ENCODE results near the gene EMC9.

The EMC9 gene

DNA sequence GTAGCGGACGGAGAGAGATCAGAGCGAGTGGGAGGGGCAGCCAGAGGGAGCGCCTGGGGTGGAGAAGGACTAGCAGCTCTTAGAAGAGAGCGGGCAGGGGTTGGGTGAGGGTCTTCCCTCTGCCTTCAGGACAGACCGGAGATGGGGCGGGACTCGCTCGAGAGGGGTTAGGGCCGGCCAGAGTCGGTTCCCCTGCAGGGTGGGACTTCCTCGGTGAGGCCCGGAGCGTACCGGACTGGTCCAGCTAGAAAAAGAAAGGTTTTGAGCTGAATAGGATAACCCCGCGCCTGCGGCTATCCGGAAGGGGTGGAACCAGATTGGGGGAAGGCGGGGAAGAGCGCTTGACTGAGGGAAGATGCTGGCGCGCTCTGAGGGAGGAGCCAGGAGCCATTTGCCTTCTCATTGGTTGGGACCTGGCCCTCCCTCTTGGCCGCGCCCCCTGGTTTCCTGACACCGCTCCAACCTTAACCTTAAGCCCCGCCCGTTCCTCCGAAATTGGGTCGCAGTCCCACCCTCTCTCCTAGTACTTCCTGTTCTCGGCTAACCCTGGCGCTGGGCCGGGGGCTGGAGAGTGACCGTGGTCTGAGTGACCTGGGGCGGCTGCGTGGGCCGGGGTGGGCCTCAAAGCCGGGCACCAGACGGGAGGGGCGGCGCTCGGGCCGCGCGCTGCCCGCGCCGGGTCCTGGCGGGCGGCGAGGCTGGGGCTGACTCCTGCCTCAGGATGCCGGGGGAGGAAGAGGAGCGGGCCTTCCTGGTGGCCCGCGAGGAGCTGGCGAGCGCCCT lies 5.8 kb upstream of the EMC9 start, which contains the start of gene RNF31:
Gene RNF31 (plus strand): TSS at position 521 of the 783 bp plus-strand sequence. CDS start 201 bp downstream, at position 722.
- peak; percentile 90 for DNase-seq

- DNase-seq = peak; percentile 71
These were observed 5.1 kb upstream of the EMC9 start, which contains the start of gene PSME2 for GRCh38 chr14:24146453-24146977. Gene PSME2 (minus strand): TSS chr14:24146610. CDS start chr14:24146581, 29 bp downstream.

DNA sequence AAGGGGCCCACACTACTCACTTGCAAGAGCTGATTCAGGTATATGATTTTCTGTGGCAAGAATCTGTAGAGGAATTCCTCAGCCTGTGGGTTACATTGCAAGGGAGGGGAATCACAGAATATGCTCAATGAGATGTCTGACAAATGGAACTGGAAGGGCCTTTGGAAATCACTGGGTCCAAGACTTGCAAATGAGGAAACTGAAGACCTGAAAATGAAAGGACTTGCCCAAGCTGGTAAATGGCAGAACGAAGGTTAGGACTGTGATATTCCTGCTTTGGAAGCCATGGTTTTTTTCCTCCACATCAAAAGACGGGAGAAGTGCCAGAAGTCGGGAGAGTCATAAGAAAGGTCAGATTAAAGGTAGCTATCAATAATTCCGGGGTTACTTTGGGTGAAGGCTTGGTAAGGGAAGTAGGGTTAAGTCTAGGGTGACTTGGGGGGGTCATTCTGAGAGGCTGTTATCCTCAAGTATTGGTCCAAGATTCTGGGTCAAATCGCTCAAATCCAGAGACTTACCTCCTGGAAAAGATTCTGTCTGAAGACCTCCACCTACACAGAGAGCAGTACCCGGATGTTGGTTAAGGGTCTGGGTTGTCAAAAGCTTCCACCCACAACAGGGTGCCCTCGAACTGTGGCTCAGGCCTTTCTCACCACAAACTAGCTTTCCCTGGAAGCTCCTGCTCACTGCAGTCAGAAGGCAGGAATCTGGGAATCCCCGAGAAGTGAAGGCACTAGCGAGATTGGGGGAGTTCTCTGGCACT lies 4.5 kb upstream of the EMC9 start:
- DNase-seq = no peak

DNA sequence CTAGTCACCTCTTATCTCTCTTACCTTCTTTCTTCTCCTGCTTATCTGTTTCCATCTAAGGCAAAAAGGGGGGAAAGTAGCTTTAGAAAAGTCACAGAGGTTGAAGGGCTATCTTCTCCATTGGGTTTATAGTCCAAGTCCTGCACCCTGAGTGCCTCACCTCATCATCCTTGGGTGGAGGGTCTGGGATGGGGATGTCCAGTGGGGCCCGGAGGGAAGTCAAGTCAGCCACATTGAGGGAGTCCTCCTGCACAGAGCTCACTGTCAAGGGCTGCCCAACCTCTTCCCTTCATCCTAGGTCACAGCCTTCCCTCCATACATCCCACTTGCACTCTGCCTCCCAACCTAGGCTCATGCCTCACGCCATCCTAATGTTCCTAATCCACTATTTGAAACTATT lies 3.8 kb upstream of the EMC9 start:
- DNase-seq = no peak

GRCh38 chr14:24144451-24144850 lies 3.1 kb upstream of the EMC9 start:
- no peak for DNase-seq

DNA sequence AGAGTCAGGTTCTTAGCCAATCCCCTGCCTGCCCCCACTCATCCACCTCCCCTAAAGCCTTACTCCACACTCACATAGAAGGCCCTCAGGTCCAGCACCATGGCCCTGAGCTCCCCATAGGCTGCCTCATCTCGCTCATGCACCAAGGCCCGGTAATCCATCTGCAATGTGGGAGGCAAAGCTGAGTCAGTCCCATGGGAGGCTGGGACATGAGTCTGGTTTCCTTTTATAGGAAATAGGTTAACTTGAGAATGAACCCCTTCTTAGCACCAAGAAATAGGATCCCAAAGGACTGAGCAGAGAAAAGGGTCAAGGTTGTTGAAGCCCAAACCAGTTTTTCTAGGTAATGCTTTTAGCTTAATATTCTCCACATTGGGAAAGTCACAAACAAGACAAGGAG lies 2.1 kb upstream of the EMC9 start:
- no peak for DNase-seq

DNA sequence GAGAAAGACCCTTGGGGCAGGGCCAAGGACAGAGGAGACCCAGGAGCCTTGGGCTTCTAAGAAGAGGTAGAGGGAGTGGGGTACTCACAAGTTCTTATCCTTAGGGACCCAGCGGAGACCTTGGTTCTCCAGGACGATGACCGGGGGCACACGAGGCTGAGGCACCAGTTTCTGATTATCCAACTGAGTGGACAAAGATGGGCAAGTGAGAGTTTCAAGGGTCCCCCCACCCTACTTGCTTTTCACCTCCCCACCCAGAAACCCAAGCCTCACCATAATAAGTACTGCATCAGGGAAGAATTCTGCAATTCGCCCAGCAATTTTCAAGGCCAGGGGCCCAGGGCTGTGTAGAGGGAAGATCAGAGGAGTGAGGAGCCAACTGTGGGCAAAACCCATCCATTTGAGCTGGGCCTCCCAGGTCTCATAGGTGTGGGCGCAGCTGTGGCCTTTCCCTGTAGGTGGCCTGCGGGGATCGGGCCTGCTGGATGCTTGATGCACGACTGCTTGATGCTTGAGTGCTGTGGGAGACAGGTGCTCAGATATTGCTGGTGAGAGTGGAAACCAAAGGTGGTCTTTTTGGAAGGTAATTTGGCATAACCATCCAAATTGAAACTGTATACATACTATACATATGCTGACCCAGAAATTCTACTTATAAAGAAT lies 2.0 kb downstream of the EMC9 start:
- DNase-seq = no peak

- DNase-seq = no peak
These were observed 2.8 kb downstream of the EMC9 start for GRCh38 chr14:24138396-24139271.

- DNase-seq = no peak
These were observed 3.6 kb downstream of the EMC9 start for GRCh38 chr14:24137529-24138395.

DNA sequence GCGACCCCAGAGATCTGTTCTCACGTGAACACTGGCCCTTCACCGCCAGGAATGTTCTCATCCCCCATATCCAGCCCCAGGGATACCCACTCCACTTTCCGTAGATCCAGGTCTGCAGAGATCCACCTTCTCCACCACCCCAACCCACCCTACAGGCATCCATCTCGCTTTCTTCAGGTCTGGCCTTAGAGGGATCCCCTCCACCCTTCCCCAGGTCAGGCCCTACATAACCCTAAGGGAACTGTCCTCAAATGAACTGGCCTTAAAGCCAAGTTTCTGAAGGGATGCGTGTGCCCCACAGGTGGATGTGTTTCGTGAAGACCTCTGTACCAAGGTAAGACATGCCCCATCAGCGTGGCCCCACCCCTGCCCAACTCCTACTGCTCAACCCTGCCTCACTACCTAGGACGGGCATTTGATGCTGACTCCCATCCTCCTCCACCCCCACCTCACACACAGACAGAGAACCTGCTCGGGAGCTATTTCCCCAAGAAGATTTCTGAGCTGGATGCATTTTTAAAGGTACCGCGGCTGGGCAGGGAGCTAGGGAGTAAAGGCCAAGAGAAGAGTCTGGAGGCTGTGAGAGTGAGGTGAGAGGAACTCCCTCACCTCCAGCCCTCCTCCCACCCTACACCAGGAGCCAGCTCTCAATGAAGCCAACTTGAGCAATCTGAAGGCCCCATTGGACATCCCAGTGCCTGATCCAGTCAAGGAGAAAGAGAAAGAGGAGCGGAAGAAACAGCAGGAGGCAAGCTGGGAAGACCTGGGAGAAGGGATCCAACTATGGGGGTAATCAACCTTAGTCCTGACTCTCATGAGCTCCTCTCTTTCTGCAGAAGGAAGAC lies 4.5 kb downstream of the EMC9 start:
- no peak for DNase-seq

- DNase-seq = peak; percentile 51
These were observed 5.3 kb downstream of the EMC9 start, which contains the start of gene PSME1 for GRCh38 chr14:24135834-24136683. Gene PSME1 (plus strand): TSS chr14:24136194. CDS start chr14:24136263, 69 bp downstream.

DNA sequence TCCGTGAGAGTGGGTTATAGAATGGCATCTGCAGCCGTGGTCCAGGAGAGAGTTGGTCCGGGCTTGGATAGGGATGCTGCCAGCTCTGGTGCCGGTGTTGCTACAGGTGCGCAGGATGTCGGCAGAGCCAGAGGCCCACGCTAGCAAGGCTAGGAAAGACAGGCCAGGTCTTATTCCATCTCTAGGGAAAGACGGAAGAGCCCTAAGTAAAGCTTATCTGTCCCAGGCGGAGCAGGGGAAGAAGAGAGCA lies 5.9 kb downstream of the EMC9 start:
- DNase-seq = no peak

DNA sequence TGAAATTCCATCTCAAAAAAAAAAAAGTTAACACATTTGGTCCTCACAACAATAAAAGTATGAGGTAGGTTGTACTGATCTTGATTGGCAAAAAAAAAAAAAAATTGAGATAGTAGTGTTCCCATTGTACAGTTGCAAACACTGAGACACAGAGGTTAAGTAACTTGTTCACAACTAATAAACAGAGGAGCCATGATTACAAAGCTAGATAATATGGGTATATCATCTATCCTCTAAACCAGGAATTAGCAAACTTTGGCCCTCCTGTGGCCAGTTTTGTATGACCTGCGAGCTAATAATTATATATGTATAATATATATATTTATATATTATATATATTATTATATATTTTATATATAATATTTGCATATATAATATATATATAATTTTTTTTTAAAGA lies 7.7 kb downstream of the EMC9 start:
- DNase-seq = no peak

DNA sequence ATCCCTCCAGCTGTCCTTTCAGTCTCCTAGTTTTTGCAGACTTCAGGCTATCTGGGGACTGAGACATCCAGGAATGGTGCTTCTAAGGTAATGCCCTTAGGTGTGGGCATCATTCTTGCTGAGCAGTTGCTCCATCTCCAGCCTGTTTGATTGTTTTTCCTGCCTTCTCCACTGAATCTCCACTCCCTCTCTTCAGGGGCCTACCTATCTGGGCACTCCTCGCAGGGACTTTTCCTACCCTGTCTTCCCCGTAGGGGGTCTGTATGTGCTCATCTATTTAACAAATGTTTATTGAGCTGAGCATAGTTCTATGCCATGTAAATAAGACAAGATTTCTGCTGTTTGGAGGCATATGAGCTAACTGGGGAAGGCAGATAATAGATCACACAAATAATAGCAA lies 8.4 kb downstream of the EMC9 start:
- DNase-seq = no peak

DNA sequence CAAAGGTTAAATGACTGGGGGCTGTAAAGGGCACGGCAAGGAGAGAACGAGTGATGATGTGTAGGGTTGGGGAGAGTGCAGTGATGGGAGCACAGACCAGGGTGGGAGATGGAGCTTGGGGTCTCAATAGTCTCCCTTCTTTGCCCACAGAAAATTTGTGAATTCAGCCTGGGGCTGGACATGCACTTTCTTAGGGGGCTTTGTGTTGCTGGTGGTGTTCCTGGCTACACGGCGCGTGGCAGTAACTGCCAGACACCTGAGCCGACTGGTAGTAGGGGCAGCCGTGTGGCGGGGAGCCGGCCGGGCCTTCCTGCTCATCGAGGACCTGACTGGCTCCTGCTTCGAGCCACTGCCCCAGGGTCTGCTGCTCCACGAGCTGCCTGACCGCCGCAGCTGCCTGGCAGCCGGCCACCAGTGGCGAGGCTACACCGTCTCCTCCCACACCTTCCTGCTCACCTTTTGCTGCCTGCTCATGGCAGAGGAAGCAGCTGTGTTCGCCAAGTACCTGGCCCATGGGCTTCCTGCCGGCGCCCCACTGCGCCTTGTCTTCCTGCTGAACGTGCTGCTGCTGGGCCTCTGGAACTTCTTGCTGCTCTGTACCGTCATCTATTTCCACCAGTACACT lies 9.2 kb downstream of the EMC9 start:
- DNase-seq = peak; percentile 21

DNA sequence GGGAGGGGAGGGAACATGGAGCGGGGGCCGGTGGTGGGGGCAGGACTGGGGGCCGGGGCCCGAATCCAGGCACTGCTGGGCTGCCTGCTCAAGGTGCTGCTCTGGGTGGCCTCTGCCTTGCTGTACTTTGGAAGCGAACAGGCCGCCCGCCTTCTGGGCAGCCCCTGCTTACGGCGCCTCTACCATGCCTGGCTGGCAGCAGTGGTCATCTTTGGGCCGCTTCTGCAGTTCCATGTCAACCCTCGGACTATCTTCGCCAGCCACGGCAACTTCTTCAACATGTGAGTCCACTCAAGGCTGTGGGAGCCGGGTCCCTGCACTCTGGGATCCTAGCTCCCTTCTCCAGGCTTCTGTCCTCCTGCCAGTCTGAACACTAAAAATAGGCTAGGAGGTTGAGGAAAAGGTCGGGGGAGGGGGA lies 9.8 kb downstream of the EMC9 start:
- DNase-seq = no peak

DNA sequence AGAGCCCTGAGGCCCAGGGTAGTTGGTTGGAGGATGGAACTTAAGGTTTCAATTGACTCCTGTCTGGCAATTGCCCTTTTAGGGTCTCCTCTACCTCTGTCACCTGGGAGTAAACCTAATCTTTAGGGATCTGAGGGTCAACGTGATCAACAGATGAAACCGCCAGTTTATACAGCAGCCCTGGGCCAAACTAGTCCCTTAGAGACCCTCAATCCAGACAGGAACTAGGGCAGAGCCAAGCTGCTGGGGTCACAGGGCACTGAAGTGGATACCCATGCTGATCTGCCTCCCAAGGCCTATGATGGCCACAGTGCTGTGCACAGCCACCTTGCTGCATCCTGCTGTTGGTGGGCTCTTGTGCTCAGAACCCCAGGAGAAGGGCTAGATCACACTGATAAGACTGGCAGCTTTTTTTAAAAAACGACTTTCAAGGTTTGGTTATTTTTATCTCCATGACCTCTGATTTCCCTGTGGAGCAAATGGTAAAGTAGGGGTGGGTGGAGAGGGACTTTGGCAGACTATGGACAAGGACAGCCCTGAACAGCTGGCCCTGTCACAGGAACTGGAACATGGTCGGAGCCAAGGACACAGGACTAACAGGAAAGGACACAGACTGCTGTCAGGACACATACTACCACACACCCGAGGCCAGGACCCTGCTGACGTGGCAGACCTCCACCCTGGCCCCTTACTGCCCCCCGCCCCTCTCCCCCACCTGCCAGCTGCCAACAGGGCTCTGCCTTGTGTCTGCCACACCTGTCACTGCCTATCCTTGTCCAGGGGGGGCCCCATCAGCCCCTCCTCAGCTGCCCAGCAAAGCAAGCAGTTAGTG lies 10.5 kb downstream of the EMC9 start:
- no peak for DNase-seq

DNA sequence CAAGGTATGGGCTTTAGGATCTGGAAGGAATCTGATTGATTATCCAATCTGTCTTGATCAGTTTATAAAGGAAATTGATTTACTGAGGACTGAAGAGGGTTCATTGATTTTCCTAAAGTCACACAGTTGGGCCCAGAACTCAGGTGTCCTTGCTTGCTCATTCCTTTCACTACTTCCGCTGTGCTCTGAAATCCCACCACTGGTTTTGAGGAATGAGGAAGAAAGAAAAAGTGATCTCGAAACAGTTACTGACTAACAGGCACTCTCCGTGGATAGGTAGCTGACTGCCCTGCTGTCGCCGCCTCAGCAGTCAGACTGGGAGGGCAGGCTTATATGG lies 11.0 kb downstream of the EMC9 start, which contains the start of gene FITM1:
Gene FITM1 (plus strand): TSS at position 280 of the 337 bp plus-strand sequence. CDS start 905 bp downstream, outside the sequence.
- no peak for DNase-seq

All from NCI-H2081 treated with DMSO at 0.1 percent for 48 hours (cell line).